ENCODE data around the gene NCS1.

The NCS1 gene

DNA sequence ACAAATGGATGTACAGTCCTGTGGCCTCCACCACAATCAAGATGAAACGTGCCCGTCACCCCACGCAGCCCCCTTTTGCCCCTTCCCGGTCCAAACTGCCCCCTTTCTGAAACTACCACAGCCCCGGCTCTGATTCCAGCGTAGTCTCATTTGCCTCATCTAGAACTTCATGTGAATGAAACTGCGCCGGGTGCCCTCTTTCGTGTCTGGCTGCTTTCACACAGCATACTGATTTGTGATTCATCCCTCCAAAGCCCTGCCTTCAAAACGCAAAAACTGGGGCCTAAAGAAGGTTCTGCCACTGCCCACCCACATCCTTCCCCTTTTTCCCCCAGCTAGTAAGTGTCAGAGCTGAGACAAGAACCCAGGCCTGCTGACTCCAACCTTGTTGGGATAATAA is 31.5 kb upstream of the NCS1 start:
- DNase-seq (ENCODE audit: low read depth), result no peak

GRCh38 chr9:130142056-130142455 is 30.1 kb upstream of the NCS1 start:
- no peak overlapping the region for H3K4me3 ChIP-seq (ENCODE audit: low read length)
- no peak for TF ChIP-seq CTCF (IDR thresholded peaks at IDR 0.05; ENCODE audit: insufficient read depth, low read depth, low read length, missing control alignments)
- DNase-seq (ENCODE audit: low read depth), result no peak

More for the DNA sequence above, 31.5 kb upstream of the NCS1 start:
- no peak for TF ChIP-seq CTCF (IDR thresholded peaks at IDR 0.05; ENCODE audit: insufficient read depth, low read depth, low read length, missing control alignments)
- no peak overlapping the region for H3K4me3 ChIP-seq (ENCODE audit: low read length)

DNA sequence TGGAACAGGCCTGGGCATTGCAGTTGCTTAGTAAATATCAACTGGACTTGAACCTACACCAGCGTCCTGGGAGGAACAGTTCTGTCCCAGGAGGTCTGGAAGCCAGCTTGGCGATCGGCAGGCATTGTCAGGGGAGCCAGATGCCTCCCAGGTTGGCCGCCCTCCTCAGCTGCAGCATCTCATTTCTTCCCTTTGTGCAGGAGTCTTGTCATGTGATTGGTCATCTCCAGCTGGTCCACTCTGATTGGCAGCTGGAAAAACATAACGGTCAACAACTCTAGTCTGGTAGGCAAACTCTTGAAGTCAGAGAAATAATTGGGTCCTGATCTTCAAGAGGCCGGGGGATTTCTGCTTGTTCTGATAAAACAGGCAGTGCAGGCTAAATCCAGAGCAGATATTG is 29.6 kb upstream of the NCS1 start:
- no peak overlapping the region for H3K4me3 ChIP-seq (ENCODE audit: low read length)
- DNase-seq (ENCODE audit: low read depth), result no peak
- TF ChIP-seq CTCF (IDR thresholded peaks at IDR 0.05; ENCODE audit: insufficient read depth, low read depth, low read length, missing control alignments), result no peak

- peak; percentile 34 for DNase-seq (ENCODE audit: low read depth)
- H3K4me3 ChIP-seq (ENCODE audit: low read length), result no peak overlapping the region
- no peak for TF ChIP-seq CTCF (IDR thresholded peaks at IDR 0.05; ENCODE audit: insufficient read depth, low read depth, low read length, missing control alignments)
Measured at GRCh38 chr9:130143279-130143893, 28.8 kb upstream of the NCS1 start.

DNA sequence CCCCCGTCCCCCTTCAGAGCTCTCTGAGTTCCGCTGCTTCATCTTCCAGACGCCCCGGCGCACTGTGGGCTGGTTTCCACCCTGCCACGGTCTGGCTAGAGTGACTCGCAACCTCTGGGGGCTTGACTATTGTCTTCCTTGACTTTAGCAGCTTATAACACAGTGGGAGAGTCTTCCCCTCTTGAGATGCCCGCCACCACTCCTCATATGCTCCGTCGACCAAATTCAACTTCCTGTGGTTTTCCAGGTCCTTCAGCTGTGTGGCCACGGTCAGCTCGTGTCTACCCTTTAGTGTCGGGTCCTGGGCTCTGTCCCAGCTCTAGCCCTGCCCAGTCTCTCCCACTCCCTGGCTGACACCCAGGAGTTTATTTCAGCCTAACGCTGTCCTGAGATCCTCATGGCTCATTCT is 28.2 kb upstream of the NCS1 start:
- no peak overlapping the region for H3K4me3 ChIP-seq (ENCODE audit: low read length)
- TF ChIP-seq CTCF (IDR thresholded peaks at IDR 0.05; ENCODE audit: insufficient read depth, low read depth, low read length, missing control alignments), result no peak
- no peak for DNase-seq (ENCODE audit: low read depth)

- TF ChIP-seq CTCF (IDR thresholded peaks at IDR 0.05; ENCODE audit: insufficient read depth, low read depth, low read length, missing control alignments), result no peak
- no peak for DNase-seq (ENCODE audit: low read depth)
Measured at GRCh38 chr9:130144703-130145102, 27.5 kb upstream of the NCS1 start.

GRCh38 chr9:130145658-130146057 is 26.5 kb upstream of the NCS1 start:
- DNase-seq (ENCODE audit: low read depth), result no peak
- H3K4me3 ChIP-seq (ENCODE audit: low read length), result no peak overlapping the region
- TF ChIP-seq CTCF (IDR thresholded peaks at IDR 0.05; ENCODE audit: insufficient read depth, low read depth, low read length, missing control alignments), result no peak

More at GRCh38 chr9:130144703-130145102, 27.5 kb upstream of the NCS1 start:
- H3K4me3 ChIP-seq (ENCODE audit: low read length), result no peak overlapping the region

Data from epithelial cell of esophagus (primary cell).